ENCODE results near the gene SLX4IP. TPM values are rescaled to one million over a fixed set of nuclear protein-coding genes. Genes with fewer than 3 reads are reported as not detected.

The SLX4IP gene
- total RNA-seq, 4 donors from 2014 or later: 3.4 to 6.3 (median 3.9) TPM

- H3K9me3 ChIP-seq: no peaks in the 10 kb centered on the region
- peak overlapping the region; percentile 20 to 85 (median 65) for H3K27ac ChIP-seq
- 58 to 67% methylated on average over 3 to 6 of the region's 6 CpGs for WGBS, 2 donors
- TF ChIP-seq POLR2A (IDR thresholded peaks at IDR 0.05) (no peak), CTCF (IDR thresholded peaks at IDR 0.05) (no peak)
- intact Hi-C loops (cut with DNase I): no loop called here
- H3K36me3 ChIP-seq: peaks cover 0 to 29% (median 0%) of the 10 kb centered on the region in 3 donors
- no peak overlapping the region for H3K4me3 ChIP-seq
- DNase-seq: no peak
- H3K4me1 ChIP-seq: peaks cover 0 to 10% (median 7%) of the 10 kb centered on the region in 3 donors
- H3K27me3 ChIP-seq: no peaks in the 10 kb centered on the region
Observed at GRCh38 chr20:10565191-10565921, 130.3 kb downstream of the SLX4IP start.

GRCh38 chr20:10565922-10566897, 131.1 kb downstream of the SLX4IP start:
- Histone ChIP-seq H3K4me3 (no peak overlapping the region), H3K4me1 (peaks cover 0 to 10% (median 7%) of the 10 kb centered on the region in 3 donors), H3K9me3 (no peaks in the 10 kb centered on the region), H3K27me3 (no peaks in the 10 kb centered on the region), H3K27ac (peak overlapping the region in 3 of 4 donors; percentile 38 to 85 (median 77)), H3K36me3 (peaks cover 0 to 30% (median 0%) of the 10 kb centered on the region in 3 donors)
- TF ChIP-seq CTCF (IDR thresholded peaks at IDR 0.05) (no peak), POLR2A (IDR thresholded peaks at IDR 0.05) (no peak)
- no peak for DNase-seq
- intact Hi-C loops (cut with DNase I): no loop called here
- 74 to 91% methylated on average over 7 to 8 of the region's 8 CpGs for WGBS, 2 donors

- Histone ChIP-seq H3K36me3 (peaks cover 0 to 23% (median 0%) of the 10 kb centered on the region in 3 donors), H3K9me3 (no peaks in the 10 kb centered on the region), H3K4me3 (no peak overlapping the region), H3K27ac (no peak overlapping the region), H3K27me3 (no peaks in the 10 kb centered on the region), H3K4me1 (peaks cover 0 to 23% (median 10%) of the 10 kb centered on the region in 3 donors)
- intact Hi-C loops (cut with DNase I): no loop called here
- 95 to 100% methylated on average over 3 of the region's 3 CpGs for WGBS, 2 donors
- TF ChIP-seq CTCF (IDR thresholded peaks at IDR 0.05): no peak
- no peak for TF ChIP-seq POLR2A (IDR thresholded peaks at IDR 0.05)
- DNase-seq: no peak
Observed at GRCh38 chr20:10568032-10568431, 132.9 kb downstream of the SLX4IP start.

- DNase-seq: no peak
- TF ChIP-seq POLR2A (IDR thresholded peaks at IDR 0.05) (no peak), CTCF (IDR thresholded peaks at IDR 0.05) (no peak)
- Histone ChIP-seq H3K27ac (no peak overlapping the region), H3K9me3 (no peaks in the 10 kb centered on the region), H3K27me3 (no peaks in the 10 kb centered on the region), H3K36me3 (peaks cover 0 to 22% (median 0%) of the 10 kb centered on the region in 3 donors), H3K4me3 (no peak overlapping the region), H3K4me1 (peaks cover 0 to 33% (median 19%) of the 10 kb centered on the region in 3 donors)
- intact Hi-C loops (cut with DNase I): no loop called here
- 93 to 100% methylated on average over 1 of the region's 1 CpG for WGBS, 2 donors
Observed at GRCh38 chr20:10571313-10571815, 136.3 kb downstream of the SLX4IP start.

Measured in esophagus squamous epithelium (tissue), 5 donors.